ENCODE measurements around the gene CAPN5.

Gene CAPN5

GRCh38 chr11:77063861-77064260, 2.9 kb upstream of the CAPN5 start:
- no peak for DNase-seq (ENCODE audit: low spot score)

DNA sequence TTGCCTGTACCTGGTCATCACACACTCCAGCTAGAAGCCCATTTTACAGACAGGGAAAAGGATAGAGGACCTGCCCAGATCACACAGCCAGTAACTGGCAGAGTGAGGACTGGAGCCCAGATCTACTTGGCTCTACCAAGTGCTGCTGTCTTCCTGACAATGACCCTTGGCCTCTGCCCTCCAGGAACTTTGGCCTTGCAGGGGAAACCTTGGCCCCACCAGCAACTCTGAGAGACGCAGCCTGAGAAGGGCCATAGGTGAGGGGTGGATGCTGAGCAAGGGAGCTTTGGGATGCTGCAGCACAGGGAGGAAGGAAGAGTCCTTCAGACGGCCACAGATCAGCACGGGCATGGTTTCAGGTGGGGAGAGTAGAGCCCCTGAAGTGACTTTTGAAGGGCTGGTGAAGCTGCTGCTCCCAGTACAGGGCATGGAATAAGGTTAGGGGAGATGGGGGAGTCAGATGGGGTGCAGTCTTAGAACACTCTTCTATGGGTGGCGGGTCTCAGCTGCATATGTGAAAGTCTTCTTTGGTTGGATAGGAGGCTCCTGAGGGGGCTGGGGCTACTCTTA, 2.0 kb upstream of the CAPN5 start:
- no peak for DNase-seq (ENCODE audit: low spot score)

GRCh38 chr11:77065878-77066228, 918 bp upstream of the CAPN5 start:
- DNase-seq (ENCODE audit: low spot score) = no peak

- DNase-seq (ENCODE audit: low spot score) = no peak
These were observed 1.2 kb downstream of the CAPN5 start for GRCh38 chr11:77067861-77068443.

- DNase-seq (ENCODE audit: low spot score) = no peak
These were observed 1.9 kb downstream of the CAPN5 start for GRCh38 chr11:77068457-77069335.

- DNase-seq (ENCODE audit: low spot score) = no peak
These were observed 2.7 kb downstream of the CAPN5 start for GRCh38 chr11:77069336-77069968.

GRCh38 chr11:77069969-77070582, 3.3 kb downstream of the CAPN5 start:
- no peak for DNase-seq (ENCODE audit: low spot score)

DNA sequence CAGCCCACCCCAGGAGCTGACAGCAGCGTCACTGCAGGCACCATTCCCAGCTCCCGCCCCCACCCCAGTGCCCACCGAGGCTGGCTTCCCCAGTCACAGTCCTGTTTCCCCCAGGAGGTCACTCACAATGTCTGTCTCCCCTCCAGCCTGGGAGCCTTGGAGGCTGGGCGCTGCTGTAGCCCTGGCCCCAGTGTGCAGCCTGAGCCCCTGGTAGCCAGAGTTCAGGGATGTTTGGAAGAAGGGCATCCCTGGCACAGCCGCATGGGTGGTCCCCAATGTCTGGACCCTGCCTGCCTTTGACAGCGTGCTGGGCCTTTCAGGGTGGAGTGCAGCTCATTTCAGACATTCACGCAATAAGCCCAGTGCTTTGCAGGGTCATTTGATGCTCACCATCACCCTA, 4.3 kb downstream of the CAPN5 start:
- no peak for DNase-seq (ENCODE audit: low spot score)

- DNase-seq (ENCODE audit: low spot score) = no peak
These were observed 5.2 kb downstream of the CAPN5 start for GRCh38 chr11:77071671-77072605.

DNA sequence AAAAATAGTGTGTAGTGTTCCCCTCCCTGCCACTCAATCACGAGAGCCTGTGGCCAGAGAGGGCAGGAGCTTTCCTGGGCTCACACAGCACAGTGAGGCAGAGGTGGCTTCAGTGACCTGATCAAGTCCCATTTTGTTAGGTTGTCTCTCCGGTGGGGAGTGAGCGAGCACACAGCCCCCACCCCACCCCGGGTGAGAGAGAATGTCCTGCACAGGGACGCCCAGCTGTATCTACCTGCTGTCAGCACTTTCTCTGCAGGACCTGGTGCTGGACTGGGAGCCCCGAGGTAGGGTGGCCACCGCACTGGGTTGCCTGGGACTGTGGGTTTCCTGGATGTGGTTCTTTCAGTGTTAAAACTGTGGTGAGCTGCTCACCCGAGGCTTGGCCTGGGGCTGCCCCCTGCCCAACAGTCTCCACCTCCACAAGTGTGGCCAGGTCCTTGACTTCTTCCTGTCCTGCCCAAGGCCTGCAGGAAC, 6.1 kb downstream of the CAPN5 start:
- DNase-seq (ENCODE audit: low spot score) = no peak

- peak; percentile 93 for DNase-seq (ENCODE audit: low spot score)
These were observed 6.7 kb downstream of the CAPN5 start for GRCh38 chr11:77073328-77074001.

DNA sequence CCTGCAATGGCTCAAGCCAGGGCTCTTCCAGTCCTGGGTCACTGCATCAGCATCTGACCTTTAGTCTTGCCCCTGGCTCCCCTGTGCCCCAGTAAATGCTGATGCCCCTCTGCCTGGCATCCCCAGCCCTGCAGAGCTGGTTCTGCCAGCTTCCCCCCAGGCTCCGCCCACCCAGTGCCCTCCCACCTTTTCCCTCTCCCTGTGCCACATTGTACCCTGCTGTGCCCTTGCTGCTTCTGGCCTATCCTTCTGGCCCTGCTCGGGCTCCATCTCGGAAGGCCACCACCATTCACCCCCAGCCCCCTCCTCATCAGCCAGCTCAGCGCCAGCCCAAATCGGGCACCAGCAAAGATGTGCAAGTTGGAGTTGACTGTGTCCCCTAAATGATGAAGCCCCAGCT, 7.4 kb downstream of the CAPN5 start:
- no peak for DNase-seq (ENCODE audit: low spot score)

GRCh38 chr11:77074626-77075221, 8.0 kb downstream of the CAPN5 start:
- DNase-seq (ENCODE audit: low spot score) = no peak

DNA sequence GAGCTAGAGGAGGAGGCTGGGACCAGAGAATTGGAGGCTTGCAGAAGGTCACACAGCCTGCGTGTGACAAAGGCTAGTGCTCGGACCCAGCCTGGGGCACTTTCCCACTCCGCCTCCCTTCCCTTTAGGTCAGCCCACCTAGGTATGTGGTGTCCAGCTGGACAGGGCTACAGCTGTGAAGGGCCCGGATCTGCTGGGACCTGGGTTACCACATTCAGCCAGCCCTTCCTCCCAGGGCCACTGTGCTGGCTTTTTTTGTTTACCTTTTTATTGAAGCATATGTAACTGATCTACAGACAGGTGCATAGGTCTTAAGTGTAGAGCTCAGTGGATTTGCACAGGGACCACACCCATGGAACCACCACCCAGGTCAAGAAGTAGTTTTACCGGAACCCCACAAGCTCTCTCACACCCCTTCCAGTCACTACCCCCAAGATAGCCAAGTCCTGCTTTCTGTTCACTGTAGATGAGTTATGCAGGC, 8.7 kb downstream of the CAPN5 start:
- no peak for DNase-seq (ENCODE audit: low spot score)

DNA sequence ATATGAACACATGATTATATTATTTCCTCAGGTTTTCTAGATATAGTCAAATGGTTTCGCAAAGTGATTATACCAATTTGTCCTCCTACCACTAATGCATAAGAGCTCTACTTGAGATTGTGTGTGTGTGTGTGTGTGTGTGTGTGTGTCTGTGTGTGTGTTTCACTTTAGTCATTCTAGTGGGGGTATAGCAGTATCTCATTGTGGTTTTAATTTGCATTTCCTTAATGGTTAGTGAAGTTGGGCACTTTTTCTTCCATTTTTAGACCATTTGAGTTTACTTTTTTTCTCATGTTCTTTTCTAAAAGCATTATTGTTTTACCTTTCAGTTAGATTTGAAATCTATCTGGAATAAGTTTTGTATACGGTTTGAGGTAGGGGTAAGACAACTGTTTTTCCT, 12.9 kb downstream of the CAPN5 start:
- DNase-seq (ENCODE audit: low spot score) = no peak

- DNase-seq (ENCODE audit: low spot score) = no peak
These were observed 14.0 kb downstream of the CAPN5 start for GRCh38 chr11:77080643-77081210.

DNA sequence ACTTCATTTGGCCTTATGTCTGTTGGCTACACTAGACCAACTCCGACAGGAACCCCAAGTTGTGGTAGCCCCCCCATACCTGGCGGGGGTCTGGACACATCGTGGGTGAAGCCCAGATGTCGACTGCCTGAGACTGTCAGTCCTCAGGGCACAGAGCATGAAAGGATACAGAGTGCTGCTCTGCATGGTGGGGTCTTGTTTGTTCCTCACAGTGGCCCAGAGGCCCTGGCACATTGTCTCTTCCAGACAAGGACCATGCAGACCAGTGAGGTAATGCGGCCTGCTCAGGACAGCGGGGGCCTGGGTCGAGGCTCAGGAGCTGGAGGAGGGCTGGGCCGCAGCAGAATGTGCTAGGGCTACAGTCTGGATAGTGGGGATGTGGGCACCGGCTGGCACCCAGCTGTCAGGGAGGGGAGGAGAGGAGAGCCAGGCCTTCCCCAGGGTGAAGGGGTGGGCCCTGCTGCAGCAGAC, 14.6 kb downstream of the CAPN5 start:
- DNase-seq (ENCODE audit: low spot score) = no peak

DNA sequence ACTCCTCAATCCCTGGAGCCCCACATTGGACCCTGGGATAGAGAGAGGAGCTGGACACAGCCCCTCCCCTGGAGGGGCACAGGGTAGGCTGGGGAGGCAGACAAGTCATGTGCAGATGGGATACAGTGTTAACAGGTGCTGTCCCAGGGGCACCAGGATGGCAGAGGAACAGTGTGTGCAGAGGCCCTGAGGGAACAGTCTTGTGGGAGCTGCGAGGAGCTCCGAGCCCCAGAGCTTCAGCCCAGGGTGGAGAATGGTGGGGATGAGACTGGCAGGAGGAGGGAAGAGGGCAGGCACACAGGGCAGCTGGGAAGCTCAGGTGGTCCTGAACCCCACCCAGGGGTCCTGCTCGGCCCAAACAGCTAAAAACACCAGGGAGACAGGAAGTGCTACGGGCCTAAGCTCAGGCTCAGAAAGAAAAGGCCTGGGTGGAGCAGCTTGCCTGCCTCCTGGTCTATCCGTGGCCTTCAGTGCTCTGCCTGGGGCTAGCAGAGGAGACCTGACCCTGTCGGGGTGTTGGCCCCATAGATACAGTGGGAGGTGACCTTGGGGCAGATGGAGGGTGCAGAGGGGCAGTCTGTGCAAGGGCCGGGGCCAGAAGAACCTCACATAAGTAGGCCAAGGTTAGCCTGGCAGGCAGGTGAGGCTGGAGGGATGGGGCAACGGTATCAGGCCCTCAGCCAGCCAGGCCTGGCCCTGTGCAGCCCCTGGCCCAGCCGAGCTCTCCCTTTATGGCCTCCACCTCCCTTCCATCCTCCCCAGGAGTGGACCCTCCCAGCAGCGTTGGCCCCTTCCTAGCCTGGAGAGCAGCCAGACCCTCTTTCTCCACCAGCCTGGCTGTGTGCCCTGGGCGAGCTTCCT, 15.4 kb downstream of the CAPN5 start:
- no peak for DNase-seq (ENCODE audit: low spot score)
